ENCODE measurements around the gene NOTUM. TPM values are rescaled to one million over a fixed set of nuclear protein-coding genes. Genes with fewer than 3 reads are reported as not detected.

Gene NOTUM
- total RNA-seq, 1 donor from 2014 or later = not detected

DNA sequence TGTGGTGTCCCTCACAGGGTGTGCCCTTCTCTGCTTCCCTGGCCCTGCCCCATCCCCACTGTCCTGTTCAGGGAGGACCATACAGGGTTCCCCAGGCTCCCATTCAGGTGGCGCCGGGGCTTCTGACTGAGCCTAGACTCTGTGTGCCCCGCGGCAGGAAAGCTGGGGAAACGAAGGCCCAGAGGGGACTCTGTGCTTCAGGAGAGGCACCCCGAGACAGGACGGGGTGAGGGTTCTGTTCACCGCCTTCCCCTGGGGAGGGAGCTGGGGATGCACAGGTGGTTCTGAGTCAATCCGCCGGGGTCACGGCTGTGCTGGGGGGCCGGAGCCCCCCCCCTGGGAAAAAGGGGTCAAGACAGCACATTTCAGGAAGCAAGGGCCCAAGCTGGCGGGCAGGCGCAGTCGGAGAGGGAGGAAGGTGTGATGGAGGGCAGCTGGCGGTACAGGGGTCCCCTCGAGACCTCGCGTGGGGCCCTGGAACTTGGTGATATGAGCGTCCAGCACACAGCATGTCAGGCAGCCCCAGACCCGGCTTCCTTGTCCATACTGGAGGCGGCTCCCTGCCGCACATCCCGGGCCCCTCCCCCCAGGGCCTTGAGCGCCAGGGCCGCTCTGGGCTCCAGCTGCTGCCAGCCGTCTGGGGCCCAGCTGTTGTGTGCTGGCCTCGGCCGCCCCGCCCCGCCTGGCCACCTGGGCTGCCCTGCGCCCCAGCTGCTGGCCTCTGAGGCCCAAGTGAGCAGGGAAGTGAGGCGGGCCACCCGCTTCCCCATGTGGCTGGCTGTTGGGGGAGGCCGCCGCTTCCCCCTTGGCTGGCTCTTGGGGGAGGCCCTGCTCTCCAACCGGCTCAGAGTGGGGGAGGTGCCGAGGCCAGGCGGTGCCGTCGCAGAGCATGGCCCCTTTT is 5.6 kb upstream of the NOTUM start:
- Histone ChIP-seq H3K9me3 (no peaks in the 10 kb centered on the region), H3K27ac (peak overlapping the region; percentile 66), H3K4me3 (no peak overlapping the region), H3K4me1 (peaks cover 26% of the 10 kb centered on the region), H3K27me3 (peaks cover 4% of the 10 kb centered on the region), H3K36me3 (no peaks in the 10 kb centered on the region)
- intact Hi-C loops (cut with DNase I) = no loop called here
- no peak for DNase-seq (ENCODE audit: extremely low spot score in 2 of 2)
- TF ChIP-seq, protein P1, sequence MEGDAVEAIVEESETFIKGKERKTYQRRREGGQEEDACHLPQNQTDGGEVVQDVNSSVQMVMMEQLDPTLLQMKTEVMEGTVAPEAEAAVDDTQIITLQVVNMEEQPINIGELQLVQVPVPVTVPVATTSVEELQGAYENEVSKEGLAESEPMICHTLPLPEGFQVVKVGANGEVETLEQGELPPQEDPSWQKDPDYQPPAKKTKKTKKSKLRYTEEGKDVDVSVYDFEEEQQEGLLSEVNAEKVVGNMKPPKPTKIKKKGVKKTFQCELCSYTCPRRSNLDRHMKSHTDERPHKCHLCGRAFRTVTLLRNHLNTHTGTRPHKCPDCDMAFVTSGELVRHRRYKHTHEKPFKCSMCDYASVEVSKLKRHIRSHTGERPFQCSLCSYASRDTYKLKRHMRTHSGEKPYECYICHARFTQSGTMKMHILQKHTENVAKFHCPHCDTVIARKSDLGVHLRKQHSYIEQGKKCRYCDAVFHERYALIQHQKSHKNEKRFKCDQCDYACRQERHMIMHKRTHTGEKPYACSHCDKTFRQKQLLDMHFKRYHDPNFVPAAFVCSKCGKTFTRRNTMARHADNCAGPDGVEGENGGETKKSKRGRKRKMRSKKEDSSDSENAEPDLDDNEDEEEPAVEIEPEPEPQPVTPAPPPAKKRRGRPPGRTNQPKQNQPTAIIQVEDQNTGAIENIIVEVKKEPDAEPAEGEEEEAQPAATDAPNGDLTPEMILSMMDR (IDR thresholded peaks at IDR 0.05) = no peak
- TF ChIP-seq POLR2A (IDR thresholded peaks at IDR 0.05) (no peak), POLR2AphosphoS5 (IDR thresholded peaks at IDR 0.05; ENCODE audit: insufficient read depth in 1 of 2, low read depth in 1 of 2) (peak in 1 of 2 donors; percentile 22)

- peaks cover 14% of the 10 kb centered on the region for H3K27me3 ChIP-seq
These were observed 3.3 kb upstream of the NOTUM start for GRCh38 chr17:81964081-81964849.

GRCh38 chr17:81962499-81963441 is 1.8 kb upstream of the NOTUM start:
- no peak overlapping the region for H3K4me3 ChIP-seq
- no peak overlapping the region for H3K27ac ChIP-seq
- peaks cover 14% of the 10 kb centered on the region for H3K27me3 ChIP-seq
- H3K4me1 ChIP-seq = peaks cover 18% of the 10 kb centered on the region
- no peaks in the 10 kb centered on the region for H3K36me3 ChIP-seq
- H3K9me3 ChIP-seq = no peaks in the 10 kb centered on the region
- TF ChIP-seq, protein P1 (IDR thresholded peaks at IDR 0.05) = no peak
- TF ChIP-seq POLR2A (IDR thresholded peaks at IDR 0.05) = no peak
- no peak for TF ChIP-seq POLR2AphosphoS5 (IDR thresholded peaks at IDR 0.05; ENCODE audit: insufficient read depth in 1 of 2, low read depth in 1 of 2)
- intact Hi-C loops (cut with DNase I) = loop anchor here (5.0 kb wide), 1 partner anchor 50 kb away; no protein-coding TSS in a partner anchor
- no peak for DNase-seq (ENCODE audit: extremely low spot score in 2 of 2)

More at GRCh38 chr17:81964081-81964849, 3.3 kb upstream of the NOTUM start:
- Histone ChIP-seq H3K4me1 (peaks cover 33% of the 10 kb centered on the region), H3K4me3 (no peak overlapping the region), H3K36me3 (no peaks in the 10 kb centered on the region), H3K27ac (no peak overlapping the region), H3K9me3 (no peaks in the 10 kb centered on the region)
- no peak for DNase-seq (ENCODE audit: extremely low spot score in 2 of 2)
- TF ChIP-seq, protein P1 (IDR thresholded peaks at IDR 0.05) = no peak
- TF ChIP-seq POLR2A (IDR thresholded peaks at IDR 0.05) (no peak), POLR2AphosphoS5 (IDR thresholded peaks at IDR 0.05; ENCODE audit: insufficient read depth in 1 of 2, low read depth in 1 of 2) (no peak)
- intact Hi-C loops (cut with DNase I) = loop anchor here (5.0 kb wide), 1 partner anchor 48 kb away; no protein-coding TSS in a partner anchor

DNA sequence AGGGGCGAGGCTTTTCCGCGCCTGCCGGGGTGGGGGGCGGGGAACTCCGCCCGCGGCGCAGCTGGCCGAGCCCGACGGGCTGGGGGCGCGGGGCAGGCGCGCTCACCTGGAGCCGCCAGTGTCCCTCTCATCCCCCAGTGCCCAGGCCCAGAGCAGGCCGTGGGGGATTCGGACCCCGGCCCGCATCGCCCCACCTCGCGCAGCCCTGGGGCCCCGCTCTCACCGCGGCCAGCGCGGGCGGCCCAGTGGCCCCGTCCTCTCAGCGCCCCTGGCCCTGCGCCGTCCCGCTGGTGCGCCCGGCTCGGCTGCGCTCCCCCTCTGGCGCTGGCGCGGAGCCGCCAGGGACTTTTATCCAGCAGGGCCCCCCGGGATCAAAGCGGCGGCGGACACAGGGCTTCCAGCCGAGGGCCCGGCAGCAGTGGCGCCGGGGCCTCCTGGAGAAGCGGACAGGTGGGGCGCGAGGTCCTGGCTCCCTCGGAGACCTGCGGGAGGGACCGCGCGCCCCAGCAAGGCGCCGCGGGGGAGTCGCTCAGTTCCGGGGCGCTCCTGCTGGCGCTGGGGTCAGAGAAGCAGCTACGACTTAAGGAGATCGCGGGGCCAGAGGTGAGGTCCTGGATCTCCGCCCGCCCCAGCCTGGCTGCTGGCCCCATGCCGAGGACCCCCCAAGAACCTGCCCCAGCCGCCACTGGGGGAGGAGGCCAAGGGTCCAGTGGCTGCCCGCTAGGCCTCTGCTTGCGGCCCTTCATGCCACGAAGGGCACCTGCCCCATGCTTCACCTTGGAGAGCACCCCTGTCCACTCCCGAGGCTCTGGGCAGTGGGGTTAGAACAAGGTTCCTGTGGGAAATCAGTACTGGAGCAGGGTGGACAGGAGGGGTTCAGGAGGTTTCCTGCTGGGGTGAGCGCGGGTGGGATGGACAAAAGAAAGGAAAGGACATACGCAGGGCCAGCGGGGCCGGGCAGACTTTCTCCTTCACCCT is 823 bp upstream of the NOTUM start:
- H3K9me3 ChIP-seq = no peaks in the 10 kb centered on the region
- H3K36me3 ChIP-seq = no peaks in the 10 kb centered on the region
- H3K27me3 ChIP-seq = peaks cover 14% of the 10 kb centered on the region
- intact Hi-C loops (cut with DNase I) = loop anchor here (5.0 kb wide), 1 partner anchor 50 kb away; no protein-coding TSS in a partner anchor
- peaks cover 8% of the 10 kb centered on the region for H3K4me1 ChIP-seq
- H3K4me3 ChIP-seq = peak overlapping the region; percentile 6 to 40
- TF ChIP-seq POLR2AphosphoS5 (IDR thresholded peaks at IDR 0.05; ENCODE audit: insufficient read depth in 1 of 2, low read depth in 1 of 2) (no peak), POLR2A (IDR thresholded peaks at IDR 0.05) (no peak)
- TF ChIP-seq, protein P1 (IDR thresholded peaks at IDR 0.05) = no peak
- DNase-seq (ENCODE audit: extremely low spot score in 2 of 2) = no peak
- no peak overlapping the region for H3K27ac ChIP-seq
